GM12878 (cell line): ENCODE data around the gene TTC39C. TPM values are rescaled to one million over a fixed set of nuclear protein-coding genes. Genes with fewer than 3 reads are reported as not detected.

ENCODE experiments used
- ATAC-seq: fragments of 200-7000 bp; cut with Tn5 transposase; 3 replicates; pipeline ENCODE4 v1.9.1; 2020; ENCODE audit warnings: mild to moderate bottlenecking, moderate library complexity
- BruUV-seq: library from RNA; stranded (reverse); fragments of 400-500 nt; replicated peaks from 2 replicates; lab custom pipeline; 2021; lab: Mats Ljungman, UMichigan
- CTCF ChIA-PET: fragments of 300-600 bp; sonication (Branson Sonifier 250); formaldehyde crosslinking; extraction: SDS; loops from one replicate; lab custom pipeline; 2021; ENCODE audit warnings: inconsistent platforms; lab: Yijun Ruan, JAX
- POLR2A ChIA-PET: fragments of 350-600 bp; formaldehyde crosslinking; extraction: SDS; loops from one replicate; lab custom pipeline; 2021; ENCODE audit warnings: inconsistent platforms; lab: Charles Lee
- RAD21 ChIA-PET: fragments of 300-600 bp; sonication (Branson Sonifier 250); formaldehyde crosslinking; loops from one replicate; lab custom pipeline; 2023; ENCODE audit warnings: antibody characterized with exemption; ENCODE audit not compliant: unreplicated experiment; lab: Charles Lee
- SMC1A ChIA-PET: fragments of 300-600 bp; sonication (Branson Sonifier 250); formaldehyde crosslinking; loops from one replicate; lab custom pipeline; 2023; ENCODE audit not compliant: unreplicated experiment, uncharacterized antibody; lab: Charles Lee
- DNase-seq: peaks from one replicate; pipeline ENCODE4 v3.0.0-alpha.2; 2011; ENCODE audit warnings: low read depth, low spot score
- FAIRE-seq: peaks from 3 replicates; lab custom pipeline; 2011; peaks lifted over from hg19 to GRCh38; lab: Jason Lieb, UNC
- H2AFZ ChIP-seq: 2 replicates; pipeline ENCODE4 v1.6.0; 2011; ENCODE audit warnings: low read depth, low read length, control low read depth; ENCODE audit not compliant: control insufficient read depth
- H3K27ac ChIP-seq: 2 replicates; pipeline ENCODE4 v1.5.1; 2011; ENCODE audit warnings: control low read depth; ENCODE audit not compliant: control insufficient read depth, insufficient read depth
- H3K27me3 ChIP-seq, 2 experiments: replicated peaks in 1 of 2; 2 replicates each; pipeline versions ENCODE4 v1.6.0 to v1.6.1; 2011; ENCODE audit warnings: low read length in 1 of 2; ENCODE audit not compliant: control insufficient read depth in 2 of 2, insufficient read depth in 2 of 2
- H3K36me3 ChIP-seq, 2 experiments: 2 replicates each; pipeline ENCODE4 v1.5.1; 2011; ENCODE audit warnings: low read length in 1 of 2; ENCODE audit not compliant: control insufficient read depth in 2 of 2, insufficient read depth in 2 of 2
- H3K4me1 ChIP-seq: 2 replicates; pipeline ENCODE4 v1.6.1; 2011; ENCODE audit warnings: mild to moderate bottlenecking, low read length, moderate library complexity, mixed read lengths; ENCODE audit not compliant: control insufficient read depth, insufficient read depth
- H3K4me2 ChIP-seq: 2 replicates; pipeline ENCODE4 v1.6.0; 2011; ENCODE audit warnings: control low read depth; ENCODE audit not compliant: control insufficient read depth, insufficient read depth
- H3K4me3 ChIP-seq: fragments of 200-600 bp; sonication (generic); 2 replicates; pipeline ENCODE4 v1.5.1; 2016
- H3K79me2 ChIP-seq: 2 replicates; pipeline ENCODE4 v1.6.0; 2011; ENCODE audit warnings: low read length; ENCODE audit not compliant: control insufficient read depth, insufficient read depth
- H3K9ac ChIP-seq: 2 replicates; pipeline ENCODE4 v1.8.0; 2011; ENCODE audit warnings: low read length, control low read depth, mixed read lengths; ENCODE audit not compliant: control insufficient read depth, insufficient read depth
- H3K9me3 ChIP-seq: replicated peaks from 3 replicates; pipeline ENCODE4 v1.5.1; 2011; ENCODE audit warnings: mild to moderate bottlenecking, low read length; ENCODE audit not compliant: control insufficient read depth, insufficient read depth
- H4K20me1 ChIP-seq: 2 replicates; pipeline ENCODE4 v1.6.0; 2011; ENCODE audit not compliant: control insufficient read depth, insufficient read depth
- BCLAF1 ChIP-seq: fragments of 450-650 bp; IDR thresholded peaks from 2 replicates; pipeline ENCODE4 v1.6.1; 2017; ENCODE audit warnings: antibody characterized with exemption, mild to moderate bottlenecking, moderate library complexity
- CHD2 ChIP-seq: IDR thresholded peaks from 2 replicates; pipeline ENCODE4 v1.6.1; 2011; ENCODE audit warnings: low read depth, low read length, improper control_type of control experiment, borderline replicate concordance
- CTCF ChIP-seq, 3 experiments: IDR thresholded peaks in 2 of 3; conservative IDR thresholded peaks in 1 of 3; 2 replicates each; pipeline ENCODE4 v1.5.1; 2011; ENCODE audit warnings: low read depth in 3 of 3, low read length in 3 of 3, mild to moderate bottlenecking in 3 of 3, control low read depth in 2 of 3, moderate library complexity in 2 of 3, inconsistent platforms in 1 of 3, mixed read lengths in 1 of 3; ENCODE audit not compliant: control insufficient read depth in 2 of 3, insufficient read depth in 1 of 3; ENCODE audit errors: extremely low read depth in 1 of 3
- EED ChIP-seq: sonication (generic); IDR thresholded peaks from 2 replicates; pipeline ENCODE4 v1.6.1; 2016; ENCODE audit warnings: antibody characterized with exemption, low read depth
- EGR1 ChIP-seq, 2 experiments: IDR thresholded peaks; 1 replicate in 1 of 2; 2 replicates in 1 of 2; pipeline ENCODE4 v1.6.1; 2011 to 2012; ENCODE audit warnings: low read depth in 2 of 2, low read length in 2 of 2, borderline replicate concordance in 1 of 2, mild to moderate bottlenecking in 1 of 2, moderate library complexity in 1 of 2
- FOXM1 ChIP-seq: IDR thresholded peaks from 2 replicates; pipeline ENCODE4 v1.6.1; 2012; ENCODE audit warnings: low read depth, mild to moderate bottlenecking, inconsistent platforms, low read length, moderate library complexity
- JUNB ChIP-seq: IDR thresholded peaks from 2 replicates; pipeline ENCODE4 v1.6.1; 2016; ENCODE audit warnings: antibody characterized with exemption, mild to moderate bottlenecking
- JUND ChIP-seq: IDR thresholded peaks from 2 replicates; pipeline ENCODE4 v1.6.1; 2012; ENCODE audit warnings: low read depth, mild to moderate bottlenecking, low read length, improper control_type of control experiment, moderate library complexity
- NFYA ChIP-seq: IDR thresholded peaks from 2 replicates; pipeline ENCODE4 v1.6.1; 2011; ENCODE audit warnings: low read depth, mild to moderate bottlenecking, low read length, improper control_type of control experiment, borderline replicate concordance
- PAX5 ChIP-seq: IDR thresholded peaks from 2 replicates; pipeline ENCODE4 v1.6.1; 2011; ENCODE audit warnings: low read depth, low read length, borderline replicate concordance
- RB1 ChIP-seq: fragments of 450-650 bp; formaldehyde crosslinking; IDR thresholded peaks from 2 replicates; pipeline ENCODE4 v1.6.1; 2017; ENCODE audit warnings: mild to moderate bottlenecking, borderline replicate concordance
- TAF1 ChIP-seq: IDR thresholded peaks from 2 replicates; pipeline ENCODE4 v1.6.1; 2011; ENCODE audit warnings: mild to moderate bottlenecking, low read depth, low read length, borderline replicate concordance
- TBL1XR1 ChIP-seq: IDR thresholded peaks from 2 replicates; pipeline ENCODE4 v1.6.1; 2012; ENCODE audit warnings: low read depth, low read length, improper control_type of control experiment
- WGBS: methylation state at CpG from one replicate; pipeline ENCODE4 v1.1.6; 2016; ENCODE audit warnings: low lambda C conversion rate; ENCODE audit not compliant: insufficient replicate concordance, insufficient coverage; ENCODE audit errors: missing lambda C conversion rate; 5-methylcytosine and 5-hydroxymethylcytosine counted together
- in situ Hi-C: fragments of 300-500 bp; cut with MboI; formaldehyde crosslinking; loops from 9 replicates; pipeline ENCODE4 v1.14.3; 2018; ENCODE audit warnings: mixed read lengths
- intact Hi-C: fragments of 100-400 bp; cut with micrococcal nuclease; formaldehyde crosslinking; loops from one replicate; pipeline ENCODE4 v1.14.2; 2022; ENCODE audit not compliant: unreplicated experiment
- polyA plus RNA-seq, 11 experiments: library from polyadenylated mRNA; depleted of rRNA in 4 of 11; unstranded in 6 of 11; stranded (reverse) in 5 of 11; fragments of >200 nt; fragmentation: Nextera tagmentation in 4 of 11; fragmentation: Illumina TruSeq in 1 of 11; extraction: Ambion mirVana in 4 of 11; extraction: Trizol in 1 of 11; gene quantifications; 1 replicate in 1 of 11; 2 replicates in 10 of 11; pipeline versions ENCODE4 v1.2.1 to v1.2.3, GENCODE V29; 2011 to 2016; ENCODE audit warnings: inconsistent platforms in 2 of 11, missing spikeins in 2 of 11, low read depth in 1 of 11
- total RNA-seq, 4 experiments: library from RNA; depleted of rRNA in 3 of 4; stranded (reverse); fragments of >200 nt in 3 of 4; fragmentation: Illumina TruSeq in 1 of 4; extraction: Trizol in 1 of 4; gene quantifications; 2 replicates each; pipeline versions ENCODE4 v1.2.1 to v1.2.3, GENCODE V29; 2013 to 2021

Gene TTC39C
- total and polyA plus RNA-seq, 10 of the 15 experiments (the other 5 are each of a cell fraction or from before 2014, with no cell fraction given), result 21.1 to 91.0 (median 64.8) TPM

- ChIA-PET SMC1A (interaction anchor here (1.0 to 2.0 kb wide), 7 partner anchors 8 to 130 kb away, joined by 3 to 5 read pairs (median 4); no protein-coding TSS in a partner anchor), CTCF (interaction anchor here (1.0 to 1.3 kb wide), 2 partner anchors 14 to 21 kb away, joined by 3 to 5 read pairs; no protein-coding TSS in a partner anchor), POLR2A (no interaction called here)
- Histone ChIP-seq H3K4me2 (no peak overlapping the region), H2AFZ (no peak overlapping the region), H3K27me3 (no peaks in the 10 kb centered on the region), H3K4me3 (no peak overlapping the region), H3K9me3 (0 out of 3 replicates have a peak, but pooled peaks cover 5% of the 10 kb centered on the region)
- no peak for ATAC-seq
- WGBS, result 39% methylated on average over 2 of the region's 2 CpGs
- in situ Hi-C loops, result no loop called here
- TF ChIP-seq JUNB, result peak; percentile 52; the same call in 1 of the 2 replicates
- TF ChIP-seq JUND, result no peak
- TF ChIP-seq, all 136 proteins: peak for 1
- H3K9ac ChIP-seq, result no peak overlapping the region
- H3K27ac ChIP-seq, result no peak overlapping the region
- peaks cover 32% of the 10 kb centered on the region for H3K4me1 ChIP-seq
- H4K20me1 ChIP-seq, result no peaks in the 10 kb centered on the region
- intact Hi-C loops, result no loop called here
- no peak for FAIRE-seq
- RAD21 ChIA-PET, result interaction anchor here (1.5 kb wide), 1 partner anchor 40 kb away, joined by 7 read pairs; no protein-coding TSS in a partner anchor
- no peak for DNase-seq
- no TSS peak for BruUV-seq
- H3K79me2 ChIP-seq, result peaks cover 52% of the 10 kb centered on the region
- no peaks in the 10 kb centered on the region for H3K36me3 ChIP-seq
Measured at GRCh38 chr18:24056506-24056905, 42.0 kb downstream of the TTC39C start.

- SMC1A ChIA-PET, result interaction anchor here (1.1 to 1.3 kb wide), 2 partner anchors 9 to 60 kb away, joined by 4 read pairs; no protein-coding TSS in a partner anchor
- intact Hi-C loops, result no loop called here
- peaks cover 25% of the 10 kb centered on the region for H3K4me1 ChIP-seq
- TF ChIP-seq PAX5, result no peak
- no peak for TF ChIP-seq FOXM1
- no peak for TF ChIP-seq EED
- no peak for TF ChIP-seq BCLAF1
- no peak for TF ChIP-seq RB1
- TF ChIP-seq TAF1, result no peak
- no peak for TF ChIP-seq CTCF (IDR thresholded peaks at IDR 0.05 in 2 of 3, conservative IDR thresholded peaks at IDR 0.05 in 1 of 3; ENCODE audit: control insufficient read depth in 2 of 3, extremely low read depth in 1 of 3, insufficient read depth in 1 of 3, low read depth in 3 of 3, low read length in 3 of 3)
- no peak for TF ChIP-seq EGR1 (IDR thresholded peaks at IDR 0.05; ENCODE audit: borderline replicate concordance in 1 of 2, low read depth in 2 of 2, low read length in 2 of 2)
- TF ChIP-seq CHD2, result no peak
- no peak for TF ChIP-seq TBL1XR1
- TF ChIP-seq NFYA, result no peak
Measured at GRCh38 chr18:24057804-24058203, 43.2 kb downstream of the TTC39C start.

More at GRCh38 chr18:24057804-24058203, 43.2 kb downstream of the TTC39C start:
- H4K20me1 ChIP-seq, result no peaks in the 10 kb centered on the region
- no peaks in the 10 kb centered on the region for H3K36me3 ChIP-seq
- CTCF ChIA-PET, result no interaction called here
- no peak overlapping the region for H3K27ac ChIP-seq
- H3K9ac ChIP-seq, result no peak overlapping the region
- no TSS peak for BruUV-seq
- 100% methylated on average over 1 of the region's 1 CpG for WGBS
- no peak overlapping the region for H2AFZ ChIP-seq
- FAIRE-seq (no peak), DNase-seq (no peak), ATAC-seq (no peak)
- 0 out of 3 replicates have a peak, but pooled peaks cover 5% of the 10 kb centered on the region for H3K9me3 ChIP-seq
- RAD21 ChIA-PET, result no interaction called here
- in situ Hi-C loops, result no loop called here
- no peaks in the 10 kb centered on the region for H3K27me3 ChIP-seq
- peaks cover 51% of the 10 kb centered on the region for H3K79me2 ChIP-seq
- no peak overlapping the region for H3K4me3 ChIP-seq
- no peak overlapping the region for H3K4me2 ChIP-seq
- POLR2A ChIA-PET, result no interaction called here
